C4-2B (cell line): ENCODE measurements around the gene FOXA1.

Experiments used
- CTCF ChIP-seq: fragments of 450-650 bp; conservative IDR thresholded peaks from 2 replicates; pipeline ENCODE4 v1.5.1; 2017; ENCODE audit warnings: mild to moderate bottlenecking
- ZFX ChIP-seq: fragments of 450-650 bp; IDR thresholded peaks from 2 replicates; pipeline ENCODE4 v1.6.1; 2017

GRCh38 chr14:37615582-37616289, 20.7 kb upstream of the FOXA1 start:
- TF ChIP-seq CTCF (no peak), ZFX (no peak)
